ENCODE results near the gene MYPN.

GRCh38 chr10:68108051-68108450 lies 1.2 kb upstream of the MYPN start:
- TF ChIP-seq REST (tag by site-specific recombination; IDR thresholded peaks at IDR 0.05) (no peak), CTCF (tag by site-specific recombination; IDR thresholded peaks at IDR 0.05) (no peak), TSHZ1 (tag by site-specific recombination; IDR thresholded peaks at IDR 0.05; ENCODE audit: borderline replicate concordance) (no peak), ZBTB48 (tag by site-specific recombination; IDR thresholded peaks at IDR 0.05) (no peak)
